ENCODE data around the gene TRPC4AP. TPM values are rescaled to one million over a fixed set of nuclear protein-coding genes. Genes with fewer than 3 reads are reported as not detected.

The TRPC4AP gene
- total and polyA plus RNA-seq, 10 of the 15 experiments (the other 5 are each of a cell fraction or from before 2014, with no cell fraction given), result 1.1 to 61.7 (median 41.2) TPM

DNA sequence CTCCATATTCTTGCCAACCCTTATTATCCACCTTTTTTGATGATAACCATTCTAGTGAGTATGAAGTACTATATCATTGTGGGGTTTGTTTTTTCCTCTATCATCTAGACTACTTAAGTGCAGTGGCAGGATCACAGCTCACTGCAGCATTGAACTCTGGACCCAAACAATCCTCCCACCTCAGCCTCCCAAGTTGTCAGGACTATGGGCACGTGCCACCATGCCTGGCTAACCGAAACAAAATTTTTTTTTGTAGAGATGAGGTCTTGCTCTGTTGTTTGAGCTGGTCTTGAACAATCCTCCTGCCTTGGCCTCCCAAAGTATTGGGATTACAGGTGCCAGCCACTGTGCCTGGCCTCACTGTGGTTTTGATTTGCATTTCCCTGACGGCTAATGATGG lies 67.5 kb downstream of the TRPC4AP start (continued):
- no peak for TF ChIP-seq TCF7 (IDR thresholded peaks at IDR 0.05; ENCODE audit: borderline replicate concordance)
- TF ChIP-seq, protein P1, sequence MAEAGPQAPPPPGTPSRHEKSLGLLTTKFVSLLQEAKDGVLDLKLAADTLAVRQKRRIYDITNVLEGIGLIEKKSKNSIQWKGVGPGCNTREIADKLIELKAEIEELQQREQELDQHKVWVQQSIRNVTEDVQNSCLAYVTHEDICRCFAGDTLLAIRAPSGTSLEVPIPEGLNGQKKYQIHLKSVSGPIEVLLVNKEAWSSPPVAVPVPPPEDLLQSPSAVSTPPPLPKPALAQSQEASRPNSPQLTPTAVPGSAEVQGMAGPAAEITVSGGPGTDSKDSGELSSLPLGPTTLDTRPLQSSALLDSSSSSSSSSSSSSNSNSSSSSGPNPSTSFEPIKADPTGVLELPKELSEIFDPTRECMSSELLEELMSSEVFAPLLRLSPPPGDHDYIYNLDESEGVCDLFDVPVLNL (IDR thresholded peaks at IDR 0.05; ENCODE audit: low read depth, low read length), result no peak
- TF ChIP-seq IKZF2 (IDR thresholded peaks at IDR 0.05), result no peak
- no peak for TF ChIP-seq RB1 (IDR thresholded peaks at IDR 0.05; ENCODE audit: borderline replicate concordance)
- TF ChIP-seq KDM1A (IDR thresholded peaks at IDR 0.05; ENCODE audit: borderline replicate concordance), result no peak
- TF ChIP-seq, protein P2, sequence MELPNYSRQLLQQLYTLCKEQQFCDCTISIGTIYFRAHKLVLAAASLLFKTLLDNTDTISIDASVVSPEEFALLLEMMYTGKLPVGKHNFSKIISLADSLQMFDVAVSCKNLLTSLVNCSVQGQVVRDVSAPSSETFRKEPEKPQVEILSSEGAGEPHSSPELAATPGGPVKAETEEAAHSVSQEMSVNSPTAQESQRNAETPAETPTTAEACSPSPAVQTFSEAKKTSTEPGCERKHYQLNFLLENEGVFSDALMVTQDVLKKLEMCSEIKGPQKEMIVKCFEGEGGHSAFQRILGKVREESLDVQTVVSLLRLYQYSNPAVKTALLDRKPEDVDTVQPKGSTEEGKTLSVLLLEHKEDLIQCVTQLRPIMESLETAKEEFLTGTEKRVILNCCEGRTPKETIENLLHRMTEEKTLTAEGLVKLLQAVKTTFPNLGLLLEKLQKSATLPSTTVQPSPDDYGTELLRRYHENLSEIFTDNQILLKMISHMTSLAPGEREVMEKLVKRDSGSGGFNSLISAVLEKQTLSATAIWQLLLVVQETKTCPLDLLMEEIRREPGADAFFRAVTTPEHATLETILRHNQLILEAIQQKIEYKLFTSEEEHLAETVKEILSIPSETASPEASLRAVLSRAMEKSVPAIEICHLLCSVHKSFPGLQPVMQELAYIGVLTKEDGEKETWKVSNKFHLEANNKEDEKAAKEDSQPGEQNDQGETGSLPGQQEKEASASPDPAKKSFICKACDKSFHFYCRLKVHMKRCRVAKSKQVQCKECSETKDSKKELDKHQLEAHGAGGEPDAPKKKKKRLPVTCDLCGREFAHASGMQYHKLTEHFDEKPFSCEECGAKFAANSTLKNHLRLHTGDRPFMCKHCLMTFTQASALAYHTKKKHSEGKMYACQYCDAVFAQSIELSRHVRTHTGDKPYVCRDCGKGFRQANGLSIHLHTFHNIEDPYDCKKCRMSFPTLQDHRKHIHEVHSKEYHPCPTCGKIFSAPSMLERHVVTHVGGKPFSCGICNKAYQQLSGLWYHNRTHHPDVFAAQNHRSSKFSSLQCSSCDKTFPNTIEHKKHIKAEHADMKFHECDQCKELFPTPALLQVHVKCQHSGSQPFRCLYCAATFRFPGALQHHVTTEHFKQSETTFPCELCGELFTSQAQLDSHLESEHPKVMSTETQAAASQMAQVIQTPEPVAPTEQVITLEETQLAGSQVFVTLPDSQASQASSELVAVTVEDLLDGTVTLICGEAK (IDR thresholded peaks at IDR 0.05; ENCODE audit: borderline replicate concordance), result no peak

DNA sequence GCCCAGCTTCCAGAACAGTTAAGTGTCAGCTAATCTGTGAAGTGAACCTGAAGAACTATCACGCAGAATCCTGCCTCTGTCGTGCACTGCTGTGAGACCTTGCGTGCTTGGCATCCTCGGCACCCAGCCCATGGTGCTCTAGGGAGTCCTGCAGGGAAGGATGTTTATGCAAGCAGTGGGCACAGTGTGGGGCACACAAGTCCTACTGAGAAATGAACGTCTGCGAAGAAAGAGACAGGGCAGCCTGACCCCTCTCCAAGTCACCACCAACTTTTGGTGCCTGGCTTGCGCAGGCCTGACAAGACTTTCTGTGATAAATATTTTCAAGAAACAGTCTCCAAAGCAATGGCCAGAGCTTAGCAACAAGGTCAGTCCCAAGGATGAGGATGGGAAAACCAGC lies 69.0 kb downstream of the TRPC4AP start:
- ChIA-PET POLR2A (no interaction called here), CTCF (interaction anchor here (0.7 to 0.8 kb wide), 2 partner anchors 101 to 150 kb away, joined by 3 read pairs; no protein-coding TSS in a partner anchor), SMC1A (ENCODE audit: uncharacterized antibody, unreplicated experiment) (no interaction called here), RAD21 (ENCODE audit: unreplicated experiment) (interaction anchor here (1.2 kb wide), 1 partner anchor 147 kb away, joined by 3 read pairs; the partner anchor contains the start of gene ACSS2)
- ATAC-seq, result no peak
- H3K27ac ChIP-seq (ENCODE audit: control insufficient read depth, insufficient read depth), result no peak overlapping the region
- no peak overlapping the region for H2AFZ ChIP-seq (ENCODE audit: control insufficient read depth, low read depth, low read length)
- H3K27me3 ChIP-seq (replicated peaks in 1 of 2; ENCODE audit: control insufficient read depth in 2 of 2, insufficient read depth in 2 of 2, low read length in 1 of 2), result no peaks in the 10 kb centered on the region
- 98% methylated on average over 7 of the region's 7 CpGs for WGBS (ENCODE audit: insufficient coverage, insufficient replicate concordance, low lambda C conversion rate, missing lambda C conversion rate)
- peaks cover 4 to 15% of the 10 kb centered on the region in 2 experiments; a peak in 3 of 4 replicates for H3K36me3 ChIP-seq (ENCODE audit: control insufficient read depth in 2 of 2, insufficient read depth in 2 of 2, low read length in 1 of 2)
- BruUV-seq (replicated peaks), result no TSS peak
- DNase-seq (ENCODE audit: low read depth, low spot score), result no peak
- H4K20me1 ChIP-seq (ENCODE audit: control insufficient read depth, insufficient read depth), result no peaks in the 10 kb centered on the region; the same call in 1 of the 2 replicates
- in situ Hi-C loops (cut with MboI), result no loop called here
- H3K79me2 ChIP-seq (ENCODE audit: control insufficient read depth, insufficient read depth, low read length), result no peaks in the 10 kb centered on the region
- H3K9me3 ChIP-seq (replicated peaks; ENCODE audit: control insufficient read depth, insufficient read depth, low read length), result no peaks in the 10 kb centered on the region
- no peak overlapping the region for H3K4me2 ChIP-seq (ENCODE audit: control insufficient read depth, insufficient read depth)
- intact Hi-C loops (cut with micrococcal nuclease; ENCODE audit: unreplicated experiment), result no loop called here
- FAIRE-seq, result no peak
- H3K4me1 ChIP-seq (ENCODE audit: control insufficient read depth, insufficient read depth, low read length), result no peaks in the 10 kb centered on the region
- no peak overlapping the region for H3K4me3 ChIP-seq
- H3K9ac ChIP-seq (ENCODE audit: control insufficient read depth, insufficient read depth, low read length), result no peak overlapping the region
- no peak for TF ChIP-seq NR2C1 (IDR thresholded peaks at IDR 0.05)
- no peak for TF ChIP-seq BRCA1 (IDR thresholded peaks at IDR 0.05; ENCODE audit: low read depth, low read length)
- no peak for TF ChIP-seq BHLHE40 (IDR thresholded peaks at IDR 0.05; ENCODE audit: borderline replicate concordance in 1 of 2, low read depth in 2 of 2, low read length in 1 of 2)
- no peak for TF ChIP-seq SUPT20H (IDR thresholded peaks at IDR 0.05; ENCODE audit: borderline replicate concordance, control insufficient read depth, low read depth, low read length)
- TF ChIP-seq, protein P3, sequence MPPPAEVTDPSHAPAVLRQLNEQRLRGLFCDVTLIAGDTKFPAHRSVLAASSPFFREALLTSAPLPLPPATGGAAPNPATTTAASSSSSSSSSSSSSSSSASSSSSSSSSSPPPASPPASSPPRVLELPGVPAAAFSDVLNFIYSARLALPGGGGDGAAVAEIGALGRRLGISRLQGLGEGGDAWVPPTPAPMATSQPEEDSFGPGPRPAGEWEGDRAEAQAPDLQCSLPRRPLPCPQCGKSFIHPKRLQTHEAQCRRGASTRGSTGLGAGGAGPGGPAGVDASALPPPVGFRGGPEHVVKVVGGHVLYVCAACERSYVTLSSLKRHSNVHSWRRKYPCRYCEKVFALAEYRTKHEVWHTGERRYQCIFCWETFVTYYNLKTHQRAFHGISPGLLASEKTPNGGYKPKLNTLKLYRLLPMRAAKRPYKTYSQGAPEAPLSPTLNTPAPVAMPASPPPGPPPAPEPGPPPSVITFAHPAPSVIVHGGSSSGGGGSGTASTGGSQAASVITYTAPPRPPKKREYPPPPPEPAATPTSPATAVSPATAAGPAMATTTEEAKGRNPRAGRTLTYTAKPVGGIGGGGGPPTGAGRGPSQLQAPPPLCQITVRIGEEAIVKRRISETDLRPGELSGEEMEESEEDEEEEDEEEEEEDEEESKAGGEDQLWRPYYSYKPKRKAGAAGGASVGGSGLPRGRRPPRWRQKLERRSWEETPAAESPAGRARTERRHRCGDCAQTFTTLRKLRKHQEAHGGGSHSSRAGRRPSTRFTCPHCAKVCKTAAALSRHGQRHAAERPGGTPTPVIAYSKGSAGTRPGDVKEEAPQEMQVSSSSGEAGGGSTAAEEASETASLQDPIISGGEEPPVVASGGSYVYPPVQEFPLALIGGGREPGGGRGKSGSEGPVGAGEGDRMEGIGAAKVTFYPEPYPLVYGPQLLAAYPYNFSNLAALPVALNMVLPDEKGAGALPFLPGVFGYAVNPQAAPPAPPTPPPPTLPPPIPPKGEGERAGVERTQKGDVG (CRISPR knock-in tag; IDR thresholded peaks at IDR 0.05), result no peak
- TF ChIP-seq, protein P4, sequence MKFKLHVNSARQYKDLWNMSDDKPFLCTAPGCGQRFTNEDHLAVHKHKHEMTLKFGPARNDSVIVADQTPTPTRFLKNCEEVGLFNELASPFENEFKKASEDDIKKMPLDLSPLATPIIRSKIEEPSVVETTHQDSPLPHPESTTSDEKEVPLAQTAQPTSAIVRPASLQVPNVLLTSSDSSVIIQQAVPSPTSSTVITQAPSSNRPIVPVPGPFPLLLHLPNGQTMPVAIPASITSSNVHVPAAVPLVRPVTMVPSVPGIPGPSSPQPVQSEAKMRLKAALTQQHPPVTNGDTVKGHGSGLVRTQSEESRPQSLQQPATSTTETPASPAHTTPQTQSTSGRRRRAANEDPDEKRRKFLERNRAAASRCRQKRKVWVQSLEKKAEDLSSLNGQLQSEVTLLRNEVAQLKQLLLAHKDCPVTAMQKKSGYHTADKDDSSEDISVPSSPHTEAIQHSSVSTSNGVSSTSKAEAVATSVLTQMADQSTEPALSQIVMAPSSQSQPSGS (IDR thresholded peaks at IDR 0.05; ENCODE audit: low read length), result no peak
- TF ChIP-seq KAT2A (conservative IDR thresholded peaks at IDR 0.05; ENCODE audit: control insufficient read depth, low read depth, low read length), result no peak

Data from GM12878 (cell line).